ENCODE results near the gene SLC25A15.
"Not testable (repeated sequence)": the region's sequence is repeated elsewhere in the genome, so short reads cannot be mapped to it uniquely, and the experiment has no call there.

Gene SLC25A15

DNA sequence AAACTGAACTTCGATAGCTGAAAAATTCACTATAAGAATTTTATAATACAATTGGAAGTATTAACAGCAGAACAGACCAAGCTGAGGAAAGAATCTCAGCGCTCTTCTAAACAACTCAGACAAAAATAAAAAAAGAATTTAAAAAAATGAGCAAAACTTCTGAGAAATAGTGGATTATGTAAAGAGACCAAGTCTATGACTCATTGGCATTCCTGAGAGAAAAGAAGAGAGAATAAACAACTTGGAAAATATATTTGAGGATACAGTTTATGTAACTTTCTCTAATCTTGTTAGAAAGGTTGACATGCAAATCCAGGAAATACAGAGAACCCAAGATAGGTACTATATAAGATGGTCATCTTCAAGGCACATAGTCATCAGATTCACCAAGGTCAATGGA is 25.4 kb downstream of the SLC25A15 start:
- no peak for DNase-seq

DNA sequence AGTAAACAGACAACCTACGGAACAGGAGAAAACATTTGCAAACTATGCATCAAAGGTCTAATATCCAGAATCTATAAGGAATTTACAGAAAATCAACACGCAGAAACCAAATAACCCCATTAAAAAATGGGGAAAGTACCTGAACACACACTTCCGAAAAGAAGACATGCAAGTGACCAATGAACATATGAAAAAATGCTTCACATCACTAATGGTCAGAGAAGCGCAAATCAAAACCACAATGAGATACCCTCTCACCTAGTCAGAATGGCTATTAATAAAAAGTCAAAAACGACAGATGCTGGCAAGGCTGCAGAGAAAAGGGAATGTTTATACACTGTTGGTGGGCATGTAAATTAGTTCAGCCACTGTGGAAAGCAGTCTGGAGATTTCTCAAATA is 29.5 kb downstream of the SLC25A15 start:
- DNase-seq, result no peak

DNA sequence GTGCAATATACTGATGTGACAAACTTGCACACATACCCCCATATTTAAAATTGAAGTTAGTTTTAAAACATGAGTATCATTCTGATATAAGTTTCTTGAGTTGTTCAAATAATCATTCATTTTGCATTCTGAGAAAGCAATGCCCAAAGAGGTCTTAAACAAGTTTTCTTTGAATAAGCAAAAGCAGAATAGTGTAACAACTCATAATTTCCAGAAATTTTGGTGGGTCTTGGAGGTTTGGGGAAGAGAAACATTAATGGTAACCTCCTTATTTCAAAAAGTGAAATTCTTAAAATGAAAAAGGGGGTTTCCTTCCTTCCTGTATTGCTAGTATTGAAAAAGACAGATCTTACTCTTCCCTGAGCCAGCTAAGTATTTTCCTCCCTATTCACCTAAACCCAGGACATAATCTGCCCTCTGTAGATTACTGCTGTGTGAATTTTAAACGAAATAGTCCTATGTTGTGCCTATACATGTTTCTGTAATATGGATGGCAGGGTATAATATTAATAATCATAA is 30.4 kb downstream of the SLC25A15 start:
- DNase-seq, result no peak

DNA sequence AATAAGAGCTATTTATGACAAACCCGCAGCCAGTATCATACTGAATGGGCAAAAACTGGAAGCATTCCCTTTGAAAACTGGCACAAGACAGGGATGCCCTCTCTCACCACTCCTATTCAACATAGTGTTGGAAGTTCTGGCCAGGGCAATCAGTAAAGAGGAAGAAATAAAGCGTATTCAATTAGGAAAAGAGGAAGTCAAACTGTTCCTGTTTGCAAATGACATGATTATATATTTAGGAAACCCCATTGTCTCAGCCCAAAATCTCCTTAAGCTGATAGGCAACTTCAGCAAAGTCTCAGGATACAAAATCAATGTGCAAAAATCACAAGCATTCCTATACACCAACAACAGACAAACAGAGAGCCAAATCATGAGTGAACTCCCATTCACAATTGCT is 50.3 kb downstream of the SLC25A15 start:
- not testable (repeated sequence) for DNase-seq

DNA sequence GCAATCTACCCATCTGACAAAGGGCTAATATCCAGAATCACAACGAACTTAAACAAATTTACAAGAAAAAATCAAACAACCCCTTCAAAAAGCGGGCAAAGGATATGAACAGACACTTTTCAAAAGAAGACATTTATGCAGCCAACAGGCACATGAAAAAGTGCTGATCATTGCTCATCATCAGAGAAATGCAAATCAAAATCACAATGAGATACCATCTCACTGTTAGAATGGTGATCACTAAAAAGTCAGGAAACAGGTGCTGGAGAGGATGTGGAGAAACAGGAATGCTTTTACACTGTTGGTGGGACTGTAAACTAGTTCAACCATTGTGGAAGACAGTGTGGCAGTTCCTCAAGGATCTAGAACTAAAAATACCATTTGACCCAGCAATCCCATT is 51.5 kb downstream of the SLC25A15 start:
- DNase-seq, result not testable (repeated sequence)
